ENCODE data around the gene IRX4. TPM values are rescaled to one million over a fixed set of nuclear protein-coding genes. Genes with fewer than 3 reads are reported as not detected.

The IRX4 gene
- total and polyA plus RNA-seq, 9 of the 15 experiments (the other 6 are each of a cell fraction or from before 2014, with no cell fraction given), result not detected

GRCh38 chr5:1885868-1886845 is 3.4 kb upstream of the IRX4 start:
- Histone ChIP-seq H3K4me2 (ENCODE audit: insufficient read depth, low read length) (no peak overlapping the region), H3K9me3 (replicated peaks; ENCODE audit: control insufficient read depth, insufficient read depth, low read depth, low read length) (no peaks in the 10 kb centered on the region), H3K27me3 (ENCODE audit: control insufficient read depth in 2 of 2, insufficient read depth in 2 of 2, low read length in 2 of 2) (peaks cover 18 to 55% of the 10 kb centered on the region in 2 experiments; a peak in 4 of 5 replicates), H3K9ac (ENCODE audit: insufficient read depth in 1 of 2, low read depth in 2 of 2, low read length in 2 of 2) (no peak overlapping the region), H3K4me1 (replicated peaks in 1 of 2; ENCODE audit: control insufficient read depth in 2 of 2, insufficient read depth in 2 of 2, low read length in 2 of 2) (peaks cover 0 to 18% of the 10 kb centered on the region in 2 experiments; a peak in 2 of 5 replicates), H2AFZ (ENCODE audit: low read depth, low read length) (no peak overlapping the region), H3K36me3 (ENCODE audit: control insufficient read depth, insufficient read depth, low read length) (no peaks in the 10 kb centered on the region), H3K79me2 (ENCODE audit: control insufficient read depth, insufficient read depth, low read length) (no peaks in the 10 kb centered on the region), H3K27ac (ENCODE audit: extremely low read depth, low read depth, low read length) (no peak overlapping the region), H4K20me1 (replicated peaks; ENCODE audit: control insufficient read depth, insufficient read depth, low read length) (0 out of 2 replicates have a peak, but pooled peaks cover 5% of the 10 kb centered on the region), H3K9me1 (ENCODE audit: control insufficient read depth, insufficient read depth, low read length) (peaks cover 3% of the 10 kb centered on the region), H3K4me3 (no peak overlapping the region)
- DNase-seq (ENCODE audit: extremely low read depth in 1 of 4, low spot score in 3 of 4) (no peak), FAIRE-seq (no peak), ATAC-seq (no peak)
- CTCF ChIA-PET (ENCODE audit: low intra/inter-chr PET ratio), result no interaction called here
- POLR2A ChIA-PET, result interaction anchor here (0.6 kb wide), 1 partner anchor 268 kb away, joined by 3 read pairs; no protein-coding TSS in a partner anchor
- intact Hi-C loops (cut with micrococcal nuclease), result no loop called here
- in situ Hi-C loops (cut with MboI), result no loop called here
- TF ChIP-seq IRF2 (CRISPR knock-in tag; IDR thresholded peaks at IDR 0.05), result no peak
- TF ChIP-seq, protein P1, sequence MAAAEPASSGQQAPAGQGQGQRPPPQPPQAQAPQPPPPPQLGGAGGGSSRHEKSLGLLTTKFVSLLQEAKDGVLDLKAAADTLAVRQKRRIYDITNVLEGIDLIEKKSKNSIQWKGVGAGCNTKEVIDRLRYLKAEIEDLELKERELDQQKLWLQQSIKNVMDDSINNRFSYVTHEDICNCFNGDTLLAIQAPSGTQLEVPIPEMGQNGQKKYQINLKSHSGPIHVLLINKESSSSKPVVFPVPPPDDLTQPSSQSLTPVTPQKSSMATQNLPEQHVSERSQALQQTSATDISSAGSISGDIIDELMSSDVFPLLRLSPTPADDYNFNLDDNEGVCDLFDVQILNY (CRISPR knock-in tag; IDR thresholded peaks at IDR 0.05), result no peak
- peak; percentile 4 for TF ChIP-seq PCBP1 (IDR thresholded peaks at IDR 0.05; ENCODE audit: low read depth, low read length, poor library complexity, severe bottlenecking)
- WGBS (ENCODE audit: insufficient coverage, low coverage, missing lambda C conversion rate), result 8% methylated on average over 43 of the region's 75 CpGs
- no TSS peak for BruUV-seq (replicated peaks)

Measured in K562 (cell line).